Measurements from ENCODE around the gene DIPK1C.

Gene DIPK1C

DNA sequence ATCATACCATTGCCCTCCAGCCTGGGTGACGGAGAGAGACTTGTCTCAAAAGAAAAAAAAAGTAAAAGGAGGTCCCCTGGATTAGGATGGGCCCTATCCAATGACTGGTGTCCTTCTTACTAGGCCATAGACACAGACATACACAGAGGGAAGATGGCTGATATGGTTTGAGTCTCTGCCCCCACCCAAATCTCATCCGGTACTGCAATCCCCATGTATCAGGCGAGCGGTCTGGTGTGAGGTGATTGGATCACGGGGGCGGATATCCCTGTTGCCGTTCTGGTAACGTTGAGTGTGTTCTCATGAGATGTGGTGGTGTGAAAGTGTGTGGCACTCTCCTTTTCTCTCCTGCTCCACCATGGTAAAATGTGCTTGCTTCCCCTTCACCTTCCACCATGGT, 31.2 kb upstream of the DIPK1C start:
- in situ Hi-C loops (cut with HindIII; ENCODE audit: low pct_ligation_motif_present, low pct_unique_long_range_greater_than_20kb, low sequenced_read_pairs) = no loop called here
- DNase-seq = no peak

DNA sequence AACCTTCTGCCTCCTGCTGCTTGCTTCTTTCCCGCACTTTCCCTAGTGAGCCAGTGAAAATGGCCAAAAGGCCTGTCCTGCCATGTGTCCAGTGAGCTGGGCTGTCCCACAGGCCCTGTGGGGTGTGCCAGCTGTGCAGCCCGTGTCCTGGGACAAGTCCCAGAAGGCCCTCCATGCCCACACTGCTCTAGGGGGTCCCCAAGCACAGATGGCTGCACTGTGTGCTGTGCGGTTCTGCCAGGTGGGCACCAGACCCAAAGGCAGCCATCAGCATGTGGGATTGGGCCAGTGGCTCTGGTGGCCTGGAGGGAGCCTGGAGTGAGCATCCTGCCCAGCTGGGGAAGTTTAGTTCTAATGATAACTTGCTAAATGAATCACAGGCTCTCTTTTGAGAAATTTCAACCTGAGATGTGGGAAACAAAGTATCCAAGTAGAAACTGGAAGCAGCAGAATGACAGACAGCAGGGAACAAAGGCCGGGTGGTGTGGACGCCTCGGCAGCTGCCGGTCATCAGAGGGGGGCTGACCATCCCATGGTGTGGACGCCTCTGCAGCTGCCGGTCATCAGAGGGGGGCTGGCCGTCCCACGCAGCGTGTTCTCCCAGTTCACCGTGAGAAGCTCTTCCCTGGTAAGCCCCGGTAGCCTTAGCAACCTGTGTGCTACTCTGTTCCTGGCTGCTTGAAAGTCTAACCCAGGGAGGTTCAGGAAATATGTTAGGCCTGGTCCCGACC, 29.2 kb upstream of the DIPK1C start:
- in situ Hi-C loops (cut with HindIII; ENCODE audit: low pct_ligation_motif_present, low pct_unique_long_range_greater_than_20kb, low sequenced_read_pairs) = no loop called here
- DNase-seq = no peak

DNA sequence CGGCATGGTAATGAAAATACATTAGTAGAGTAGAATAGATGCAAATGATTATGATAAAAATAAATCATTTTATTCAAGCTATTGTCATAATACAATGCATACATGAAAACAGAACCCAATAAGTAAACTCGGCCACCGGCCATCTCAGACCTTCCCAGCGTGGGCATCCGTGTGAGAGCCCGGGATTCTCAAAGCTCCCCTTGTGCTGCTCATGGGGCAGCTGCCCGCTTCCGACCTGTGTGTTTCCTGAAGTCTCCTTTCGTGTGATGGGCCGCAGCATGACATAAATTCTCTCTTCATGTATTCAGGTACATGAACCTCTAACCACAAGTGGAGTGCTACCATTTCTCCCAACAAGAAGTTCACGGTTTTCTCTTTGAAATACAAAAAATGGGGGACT, 25.6 kb upstream of the DIPK1C start:
- no peak for DNase-seq
- in situ Hi-C loops (cut with HindIII; ENCODE audit: low pct_ligation_motif_present, low pct_unique_long_range_greater_than_20kb, low sequenced_read_pairs) = no loop called here

DNA sequence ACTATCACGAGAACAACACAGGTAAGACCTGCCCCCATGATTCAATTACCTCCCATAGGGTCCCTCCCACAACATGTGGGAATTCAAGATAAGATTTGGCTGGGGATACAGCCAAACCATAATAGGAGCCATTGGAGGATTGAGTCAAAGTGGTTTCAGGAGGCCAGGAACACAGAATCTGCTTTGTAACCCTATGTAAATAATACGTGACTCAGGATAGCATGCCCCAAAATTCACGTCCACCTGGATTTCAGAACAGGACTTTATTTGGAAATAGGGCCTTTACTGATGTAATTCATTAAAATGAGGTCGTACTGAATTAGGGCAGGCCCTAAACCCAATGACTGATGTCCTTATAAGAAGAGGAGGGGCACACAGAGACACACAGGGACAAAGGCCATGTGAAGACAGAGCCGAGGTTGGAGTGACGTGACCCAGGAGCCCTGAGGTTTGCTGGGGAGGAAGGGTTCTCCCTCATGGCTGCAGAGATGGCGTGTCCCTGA, 23.1 kb upstream of the DIPK1C start:
- in situ Hi-C loops (cut with HindIII; ENCODE audit: low pct_ligation_motif_present, low pct_unique_long_range_greater_than_20kb, low sequenced_read_pairs) = no loop called here
- no peak for DNase-seq

DNA sequence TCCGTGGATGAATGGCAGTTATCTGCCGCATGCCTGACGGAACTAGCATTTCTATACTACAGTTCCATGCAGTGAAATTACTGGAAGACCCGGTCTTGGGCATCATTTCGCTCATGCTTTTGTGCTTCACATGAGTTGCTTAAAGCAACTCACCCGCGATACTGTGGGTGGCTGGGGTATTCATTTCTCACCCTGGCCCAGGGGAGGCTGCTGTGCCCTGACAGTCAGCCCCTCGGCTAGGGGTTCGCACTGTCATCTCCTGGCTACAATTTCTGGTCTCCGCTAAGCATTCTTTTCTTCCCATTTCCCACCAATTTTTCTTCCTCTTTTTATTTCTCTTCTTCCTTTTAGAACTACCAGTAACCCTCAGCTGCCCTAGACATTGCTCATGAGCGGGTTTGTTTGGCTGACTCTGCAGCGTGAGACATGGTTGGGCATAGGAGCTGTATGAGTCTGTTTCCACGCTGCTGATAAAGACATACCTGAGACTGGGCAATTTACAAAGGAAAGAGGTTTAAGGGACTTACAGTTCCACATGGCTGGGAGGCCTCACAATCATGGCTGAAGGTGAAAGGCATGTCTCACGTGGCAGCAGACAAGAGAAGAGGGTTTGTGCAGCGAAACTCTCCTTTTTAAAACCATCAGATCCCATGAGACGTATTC, 22.5 kb upstream of the DIPK1C start:
- in situ Hi-C loops (cut with HindIII; ENCODE audit: low pct_ligation_motif_present, low pct_unique_long_range_greater_than_20kb, low sequenced_read_pairs) = no loop called here

DNA sequence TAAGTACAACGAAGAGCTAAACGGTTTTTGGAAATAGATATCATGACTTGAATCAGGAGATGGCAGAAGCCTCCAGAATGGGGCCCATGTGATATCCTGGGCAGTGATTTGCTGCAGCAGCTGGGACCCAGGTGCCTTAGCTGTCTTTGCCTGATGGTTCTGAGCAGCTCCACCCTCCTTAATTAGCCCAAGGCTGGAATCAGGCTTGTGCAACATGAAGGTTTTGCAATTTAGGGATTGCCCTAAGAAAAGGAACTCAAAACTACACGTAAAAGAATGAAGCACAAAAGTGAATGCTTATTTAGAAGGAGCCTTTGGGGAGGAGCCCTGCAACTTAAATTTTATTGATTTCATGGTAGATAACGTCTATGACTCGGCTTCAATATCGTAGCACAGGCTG, 21.8 kb upstream of the DIPK1C start:
- in situ Hi-C loops (cut with HindIII; ENCODE audit: low pct_ligation_motif_present, low pct_unique_long_range_greater_than_20kb, low sequenced_read_pairs) = no loop called here

More for the DNA sequence above, 22.5 kb upstream of the DIPK1C start:
- DNase-seq = no peak

DNA sequence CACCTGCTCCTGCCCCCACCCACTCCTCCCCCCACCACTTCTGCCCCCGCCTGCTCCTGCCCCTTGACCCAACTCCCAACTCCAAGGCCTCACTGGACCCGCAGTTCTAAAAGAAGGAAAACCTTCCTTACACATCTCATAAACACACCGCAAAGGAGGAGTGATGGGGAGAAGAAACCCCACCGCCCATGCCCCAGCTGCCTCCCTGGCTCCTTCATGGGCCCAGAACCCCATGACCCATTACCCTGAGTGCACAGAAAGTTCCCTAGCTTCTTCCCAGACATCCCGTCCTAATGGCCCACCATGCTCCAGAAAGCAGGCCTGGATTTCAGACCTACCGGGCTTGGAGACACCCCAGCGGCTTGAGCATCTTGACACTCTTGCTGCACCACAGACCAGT, 21.2 kb upstream of the DIPK1C start:
- DNase-seq = no peak
- in situ Hi-C loops (cut with HindIII; ENCODE audit: low pct_ligation_motif_present, low pct_unique_long_range_greater_than_20kb, low sequenced_read_pairs) = no loop called here

More for the DNA sequence above, 21.8 kb upstream of the DIPK1C start:
- DNase-seq = no peak

DNA sequence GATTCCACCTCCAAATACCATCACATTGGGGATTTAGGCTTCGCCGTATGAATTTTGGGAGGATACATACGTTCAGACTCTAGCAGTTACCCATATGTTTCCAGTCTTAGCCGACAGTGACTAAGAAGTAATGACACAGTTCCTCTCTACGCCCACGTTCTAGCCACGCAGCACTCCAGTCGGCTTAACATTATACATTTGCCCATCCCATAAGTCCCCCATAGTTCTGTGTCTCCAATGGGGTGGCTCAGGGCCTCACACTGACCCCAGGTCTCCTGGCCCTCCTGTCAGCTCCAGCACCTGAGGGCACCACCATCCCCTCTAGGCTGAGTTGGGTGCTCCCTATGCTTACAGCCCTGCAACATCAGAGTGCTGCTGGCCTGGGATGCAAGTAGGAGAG, 20.7 kb upstream of the DIPK1C start:
- DNase-seq = no peak
- in situ Hi-C loops (cut with HindIII; ENCODE audit: low pct_ligation_motif_present, low pct_unique_long_range_greater_than_20kb, low sequenced_read_pairs) = no loop called here

DNA sequence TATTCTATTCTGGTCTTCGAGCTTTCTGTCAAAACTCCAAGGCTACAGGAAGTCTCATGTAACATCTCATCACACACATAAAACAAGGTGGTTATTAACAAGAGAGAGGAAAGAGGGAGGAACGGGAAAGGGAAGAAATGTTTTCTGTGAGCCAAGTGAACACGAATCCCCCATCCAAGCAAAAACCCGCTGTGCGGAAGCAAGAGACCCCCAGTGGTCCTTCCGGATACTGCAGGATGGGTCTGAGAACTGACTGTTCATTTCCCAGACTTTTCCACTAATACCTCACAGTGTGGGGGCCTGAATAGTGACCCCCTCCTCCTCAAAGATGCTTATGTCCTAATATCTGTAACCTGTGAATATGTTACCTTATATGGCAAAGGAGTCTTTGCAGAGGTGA, 19.0 kb upstream of the DIPK1C start:
- peak; percentile 12 for DNase-seq
- in situ Hi-C loops (cut with HindIII; ENCODE audit: low pct_ligation_motif_present, low pct_unique_long_range_greater_than_20kb, low sequenced_read_pairs) = no loop called here

DNA sequence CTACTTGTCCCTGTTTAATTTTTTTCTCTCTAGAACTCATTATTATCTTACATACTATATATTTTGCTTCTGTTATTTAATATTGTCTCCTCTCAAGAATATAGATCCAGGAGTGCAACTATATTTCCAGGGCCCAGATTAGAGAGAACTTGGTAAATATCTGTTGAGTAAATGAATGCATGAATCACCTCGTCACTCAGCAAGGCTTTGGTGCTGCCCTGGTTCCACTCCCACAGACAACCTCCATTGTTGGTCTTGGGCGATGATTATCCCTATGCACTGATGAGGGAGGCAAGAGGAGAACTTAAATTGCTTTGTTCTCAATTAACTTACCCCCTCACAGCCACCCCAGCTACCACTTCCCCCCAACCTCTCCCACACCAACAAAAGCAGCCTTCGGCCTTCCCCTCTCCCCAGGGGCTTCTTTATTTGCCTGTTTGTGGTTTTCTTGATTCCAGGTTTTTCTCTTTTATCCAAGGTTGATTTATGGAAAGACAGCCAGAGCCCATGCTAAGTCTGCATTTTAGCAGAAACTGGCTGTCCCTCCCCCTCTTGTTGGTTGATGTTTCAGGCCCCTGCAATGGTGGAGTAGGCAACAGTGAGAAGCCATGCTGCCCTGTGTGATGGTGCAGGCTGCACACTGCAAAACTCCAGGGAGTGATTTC, 17.0 kb upstream of the DIPK1C start:
- DNase-seq = no peak
- in situ Hi-C loops (cut with HindIII; ENCODE audit: low pct_ligation_motif_present, low pct_unique_long_range_greater_than_20kb, low sequenced_read_pairs) = no loop called here

DNA sequence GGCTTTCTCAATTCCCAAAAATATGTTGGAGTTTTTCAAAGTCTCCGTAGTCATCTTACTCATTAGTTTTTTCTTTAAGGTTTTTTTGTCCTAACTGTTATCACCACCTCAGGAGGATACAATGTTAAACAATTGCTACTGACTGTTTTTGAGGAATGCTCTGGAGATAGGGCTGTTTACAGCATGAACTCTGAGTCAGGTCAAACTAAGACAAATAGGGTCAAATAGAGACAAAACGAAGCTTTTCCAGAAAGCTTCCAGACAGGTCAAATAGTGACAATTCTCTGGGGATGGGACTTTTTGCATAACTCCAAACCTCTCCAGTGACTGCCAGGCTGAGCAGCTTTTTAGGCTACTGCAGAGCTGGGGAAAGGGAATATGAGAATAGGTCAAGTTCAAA, 15.2 kb upstream of the DIPK1C start:
- in situ Hi-C loops (cut with HindIII; ENCODE audit: low pct_ligation_motif_present, low pct_unique_long_range_greater_than_20kb, low sequenced_read_pairs) = no loop called here
- DNase-seq = no peak

DNA sequence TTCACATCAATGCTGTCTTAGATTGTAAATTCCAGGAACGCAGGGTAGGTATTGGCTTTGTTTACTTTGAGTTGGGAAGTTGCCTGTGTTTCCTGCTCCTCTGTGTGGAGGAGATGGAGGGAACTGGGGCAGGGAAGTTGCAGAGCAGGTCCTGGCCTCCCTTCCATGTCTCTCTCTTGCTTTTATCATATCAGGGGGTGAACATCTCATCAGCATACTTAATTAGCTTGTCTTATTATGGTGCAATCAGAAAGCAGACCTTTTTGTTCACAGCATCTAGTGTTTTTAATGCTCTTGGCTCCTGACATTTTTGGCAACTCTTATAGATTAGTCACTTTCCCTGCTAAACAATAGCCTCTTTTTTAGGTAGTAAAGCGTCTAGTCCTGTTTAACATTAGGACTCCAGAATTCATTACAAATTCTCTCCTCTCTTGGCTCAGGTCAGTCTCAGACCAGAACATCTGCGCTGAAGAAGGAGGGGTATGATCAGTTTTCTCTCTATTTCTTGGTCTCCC, 11.5 kb upstream of the DIPK1C start:
- in situ Hi-C loops (cut with HindIII; ENCODE audit: low pct_ligation_motif_present, low pct_unique_long_range_greater_than_20kb, low sequenced_read_pairs) = no loop called here
- DNase-seq = no peak

DNA sequence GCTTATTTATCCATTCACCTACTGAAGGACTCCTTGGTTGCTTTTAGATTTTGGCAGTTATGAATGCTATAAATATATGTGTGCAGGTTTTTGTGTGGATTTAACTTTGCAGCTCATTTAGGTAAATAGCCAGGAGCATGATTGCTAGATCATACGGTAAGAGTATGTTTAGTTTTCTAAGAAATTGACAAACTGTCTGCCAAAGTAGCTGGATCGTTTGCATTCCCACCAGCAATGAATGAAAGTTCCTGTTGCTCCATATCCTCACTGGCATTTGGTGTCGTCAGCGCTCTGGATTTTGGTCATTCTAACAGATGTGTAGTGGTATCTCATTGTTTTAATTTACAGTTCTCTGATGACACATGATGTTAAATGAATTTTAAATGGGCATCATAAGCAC, 8.7 kb upstream of the DIPK1C start:
- in situ Hi-C loops (cut with HindIII; ENCODE audit: low pct_ligation_motif_present, low pct_unique_long_range_greater_than_20kb, low sequenced_read_pairs) = no loop called here
- DNase-seq = no peak

DNA sequence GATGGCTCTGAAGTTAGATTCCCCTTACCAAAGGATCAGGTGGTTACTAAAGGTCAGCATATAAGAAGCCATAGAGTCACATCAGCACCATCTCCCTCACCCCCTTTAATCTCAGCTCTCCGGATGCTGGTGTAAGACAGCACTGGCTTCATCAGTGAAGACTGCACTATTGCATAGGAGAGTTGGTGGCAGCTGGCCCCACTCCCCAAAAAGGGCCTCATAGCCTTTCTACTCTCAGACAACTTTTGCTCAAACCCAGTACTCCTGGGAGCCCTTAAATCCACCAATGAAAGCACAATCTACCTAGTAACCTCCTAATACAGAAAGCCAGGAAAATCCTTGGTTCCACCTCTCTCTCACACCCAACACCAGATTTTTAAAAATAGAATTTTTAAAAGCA, 6.9 kb upstream of the DIPK1C start:
- no peak for DNase-seq
- in situ Hi-C loops (cut with HindIII; ENCODE audit: low pct_ligation_motif_present, low pct_unique_long_range_greater_than_20kb, low sequenced_read_pairs) = no loop called here

DNA sequence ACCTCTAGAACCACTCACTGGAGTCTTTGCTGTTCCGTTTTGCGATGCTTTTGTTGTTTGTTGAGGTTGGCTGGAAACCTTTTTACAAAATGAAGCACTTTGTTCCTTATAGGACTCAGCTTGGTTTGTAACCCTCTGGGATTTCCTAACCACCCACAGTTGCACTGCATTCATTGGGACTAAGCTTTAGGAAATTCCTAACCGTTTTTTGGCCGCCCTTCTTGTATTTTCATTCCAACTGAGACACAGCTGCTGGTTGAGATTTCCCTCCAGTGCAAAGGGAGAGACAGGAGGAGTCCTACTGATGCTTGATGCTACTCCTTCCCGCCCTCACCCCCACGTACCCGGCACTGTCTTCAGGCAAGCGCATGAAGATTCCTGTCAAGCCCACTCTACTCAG, 6.1 kb upstream of the DIPK1C start:
- in situ Hi-C loops (cut with HindIII; ENCODE audit: low pct_ligation_motif_present, low pct_unique_long_range_greater_than_20kb, low sequenced_read_pairs) = no loop called here
- DNase-seq = no peak

DNA sequence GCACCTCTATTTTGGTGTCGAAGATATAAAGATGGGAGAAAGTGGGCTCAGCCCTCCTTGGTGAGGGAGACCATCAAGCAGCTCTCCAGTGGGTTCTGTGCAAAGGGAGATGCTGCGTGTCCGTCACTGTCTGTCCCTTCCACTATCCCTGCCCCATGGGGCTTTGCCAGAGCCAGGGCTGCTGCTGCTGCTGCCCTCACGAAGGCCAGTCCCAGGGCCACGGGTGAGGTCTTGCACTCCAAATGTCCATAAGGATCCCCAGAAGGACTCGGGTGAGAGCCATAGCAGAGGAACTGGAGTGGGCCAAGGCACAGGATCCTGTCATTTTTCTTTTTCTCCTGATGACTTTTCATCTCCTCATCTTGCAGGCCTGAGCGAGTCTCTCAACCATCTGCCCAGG, 3.7 kb upstream of the DIPK1C start:
- DNase-seq = no peak
- in situ Hi-C loops (cut with HindIII; ENCODE audit: low pct_ligation_motif_present, low pct_unique_long_range_greater_than_20kb, low sequenced_read_pairs) = no loop called here

DNA sequence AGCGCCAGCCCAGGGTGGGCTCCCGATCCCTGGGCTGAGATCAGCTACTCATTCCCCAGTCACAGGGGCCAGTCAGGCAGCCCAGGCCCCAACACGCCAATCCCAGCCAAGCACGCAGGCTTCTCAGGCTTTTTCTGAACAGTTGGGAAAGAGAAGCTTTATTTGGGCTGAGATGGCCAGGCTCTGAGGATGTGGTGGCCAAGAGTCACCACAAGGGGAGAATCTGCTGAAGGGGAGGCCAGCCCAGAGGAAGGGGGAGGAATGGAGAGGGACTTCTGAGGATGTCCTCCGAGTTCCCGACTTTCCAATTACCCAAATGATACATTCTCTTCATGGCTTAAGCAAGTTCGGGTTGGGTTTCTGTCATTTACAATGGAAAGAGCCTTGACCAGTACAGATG, 2.8 kb upstream of the DIPK1C start:
- in situ Hi-C loops (cut with HindIII; ENCODE audit: low pct_ligation_motif_present, low pct_unique_long_range_greater_than_20kb, low sequenced_read_pairs) = no loop called here
- peak; percentile 1 for DNase-seq

DNA sequence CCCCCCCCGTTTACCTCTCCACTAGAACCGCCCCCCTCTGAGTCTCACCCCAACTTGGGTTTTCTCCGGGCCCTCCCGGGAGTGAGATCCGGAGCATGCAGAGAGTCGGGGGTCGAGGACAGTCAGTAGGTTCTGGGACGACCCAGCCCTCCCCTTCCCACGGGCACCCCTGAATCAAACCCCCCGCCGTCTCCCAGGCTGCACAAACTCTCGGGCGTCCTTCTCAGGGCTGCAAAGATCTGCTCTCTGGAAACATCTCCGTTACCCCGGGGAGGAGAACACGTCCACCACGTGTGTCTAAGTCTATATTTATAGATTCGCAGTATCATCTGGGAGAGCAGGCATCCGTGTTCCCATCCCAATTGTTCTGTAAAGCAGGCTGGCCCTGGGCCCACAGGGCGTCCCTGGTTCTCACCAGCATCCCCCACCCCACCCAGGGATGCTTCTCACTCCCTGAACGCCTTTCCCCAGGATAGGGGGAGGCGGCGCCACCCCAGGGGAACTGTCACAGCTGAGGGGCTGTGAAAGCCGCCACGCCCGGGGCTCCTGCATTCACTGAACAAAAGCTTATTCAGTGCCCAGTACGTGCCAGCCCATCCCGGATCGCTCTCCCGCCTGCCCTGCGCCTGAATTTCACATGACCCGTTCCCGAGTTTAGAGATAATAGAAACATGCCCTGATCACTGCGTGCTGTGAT, 765 bp upstream of the DIPK1C start:
- DNase-seq = no peak
- in situ Hi-C loops (cut with HindIII; ENCODE audit: low pct_ligation_motif_present, low pct_unique_long_range_greater_than_20kb, low sequenced_read_pairs) = no loop called here

Data from ACHN (cell line).